Lower leg skin (tissue), 4 donors: ENCODE results near the gene AEBP1. TPM values are rescaled to one million over a fixed set of nuclear protein-coding genes. Genes with fewer than 3 reads are reported as not detected.

Source experiments
- DNase-seq, 2 donors: peaks; one replicate each; pipeline ENCODE4 v3.0.0-alpha.2; 2019; ENCODE audit warnings: low spot score in 2 of 2
- H3K4me3 ChIP-seq: fragments of 200-600 bp; sonication (generic); 2 replicates; pipeline ENCODE4 v1.5.1; 2017; ENCODE audit warnings: mild to moderate bottlenecking, low read depth; ENCODE audit not compliant: poor library complexity, severe bottlenecking
- CTCF ChIP-seq, 3 donors: fragments of 450-650 bp; IDR thresholded peaks; one replicate each; pipeline ENCODE4 v1.5.1; 2016; ENCODE audit warnings: antibody characterized with exemption in 3 of 3, mild to moderate bottlenecking in 3 of 3, moderate library complexity in 2 of 3
- POLR2A ChIP-seq, 2 donors: fragments of 450-650 bp; IDR thresholded peaks; one replicate each; pipeline ENCODE4 v1.6.1; 2016 to 2017; ENCODE audit warnings: antibody characterized with exemption in 2 of 2, mild to moderate bottlenecking in 1 of 2, moderate library complexity in 1 of 2
- WGBS, 2 donors: methylation state at CpG; one replicate each; pipeline ENCODE4 v1.1.5; 2018; 5-methylcytosine and 5-hydroxymethylcytosine counted together
- intact Hi-C: fragments of 100-400 bp; cut with DNase I; formaldehyde crosslinking; loops from one replicate; pipeline ENCODE4 v1.15.0; 2023; ENCODE audit warnings: low total_unique reads
- total RNA-seq, 4 donors: library from RNA; depleted of rRNA; stranded (reverse); fragments of >200 nt; gene quantifications; one replicate each; pipeline ENCODE4 v1.1.0, GENCODE V29; 2016

Gene AEBP1
- total RNA-seq, 4 donors from 2014 or later = 52.6 to 134 (median 54.6) TPM

DNA sequence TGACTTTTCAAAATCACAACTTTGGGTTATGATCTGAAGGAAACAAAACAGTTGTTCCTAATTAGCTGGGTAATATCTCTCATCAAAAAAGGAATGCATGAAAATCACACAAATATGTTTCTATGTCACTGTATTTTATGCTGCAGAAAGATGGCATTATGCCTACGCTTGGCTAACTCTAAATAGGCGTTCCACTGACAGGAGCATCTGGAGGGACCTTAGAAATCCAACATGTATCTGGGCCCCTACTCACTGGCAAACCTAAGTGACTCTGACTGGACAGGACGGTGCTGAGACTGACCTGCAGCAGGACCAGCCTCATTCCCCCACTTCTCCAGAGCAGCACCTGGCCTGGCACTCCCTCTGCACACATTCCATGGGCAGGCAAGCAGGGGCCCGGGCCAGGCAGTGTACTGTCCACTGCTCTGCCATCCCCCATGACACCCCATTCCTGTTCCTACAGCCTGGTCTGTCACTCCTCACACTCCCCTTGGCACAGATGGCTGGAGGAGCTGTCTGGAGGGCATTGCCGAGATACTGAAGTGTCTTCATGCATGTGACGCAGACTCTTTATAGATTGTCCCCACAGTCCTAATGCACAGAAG lies 39.6 kb downstream of the AEBP1 start:
- peak in 1 of 2 donors; percentile 60 for DNase-seq
- TF ChIP-seq CTCF (IDR thresholded peaks at IDR 0.05) = no peak
- TF ChIP-seq POLR2A (IDR thresholded peaks at IDR 0.05) = no peak
- no peak overlapping the region for H3K4me3 ChIP-seq
- intact Hi-C loops = no loop called here
- 68 to 74% methylated on average over 6 of the region's 6 CpGs for WGBS, 2 donors

- no peak for TF ChIP-seq POLR2A (IDR thresholded peaks at IDR 0.05)
- TF ChIP-seq CTCF (IDR thresholded peaks at IDR 0.05) = no peak
- intact Hi-C loops = no loop called here
- peak in 1 of 2 donors; percentile 78 for DNase-seq
- H3K4me3 ChIP-seq = no peak overlapping the region
- 86 to 91% methylated on average over 6 of the region's 6 CpGs for WGBS, 2 donors
Measured at GRCh38 chr7:44144426-44144967, 40.4 kb downstream of the AEBP1 start.

- 79 to 81% methylated on average over 29 to 31 of the region's 31 CpGs for WGBS, 2 donors
- peak in 1 of 2 donors; percentile 82 for DNase-seq
- TF ChIP-seq POLR2A (IDR thresholded peaks at IDR 0.05) (no peak), CTCF (IDR thresholded peaks at IDR 0.05) (no peak)
- no peak overlapping the region for H3K4me3 ChIP-seq
- intact Hi-C loops = no loop called here
Measured at GRCh38 chr7:44144968-44145478, 40.9 kb downstream of the AEBP1 start.

DNA sequence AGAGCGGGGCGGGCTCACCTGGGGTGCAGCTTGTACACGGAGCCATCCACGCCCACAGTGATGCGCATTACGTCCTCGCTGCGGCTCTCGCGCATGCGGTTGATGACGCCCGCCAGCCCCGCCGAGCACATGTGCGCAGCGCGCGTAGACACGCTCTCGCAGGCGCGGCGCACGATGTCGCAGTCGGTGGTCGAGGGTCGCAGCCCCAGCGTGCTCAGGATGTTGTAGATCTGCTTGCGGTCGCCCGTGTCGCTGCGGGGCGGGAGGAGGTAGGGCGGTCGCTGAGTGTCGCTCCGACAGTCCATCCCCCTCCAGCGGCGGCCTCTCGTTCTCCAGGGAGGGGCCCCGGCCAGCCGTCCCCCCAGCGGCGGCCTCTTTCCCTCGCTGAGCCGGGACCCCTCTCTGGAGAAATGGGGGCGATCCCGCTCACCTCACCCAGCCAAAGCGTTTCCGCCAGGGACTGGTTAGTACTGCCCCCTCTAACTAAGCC lies 41.4 kb downstream of the AEBP1 start:
- TF ChIP-seq POLR2A (IDR thresholded peaks at IDR 0.05) (no peak), CTCF (IDR thresholded peaks at IDR 0.05) (no peak)
- peak in 1 of 2 donors; percentile 78 for DNase-seq
- intact Hi-C loops = no loop called here
- H3K4me3 ChIP-seq = no peak overlapping the region
- WGBS, 2 donors = 14 to 20% methylated on average over 28 to 47 of the region's 53 CpGs

GRCh38 chr7:44145969-44146911 lies 42.1 kb downstream of the AEBP1 start:
- peak; percentile 53 to 94 for DNase-seq
- TF ChIP-seq CTCF (IDR thresholded peaks at IDR 0.05) (no peak), POLR2A (IDR thresholded peaks at IDR 0.05) (no peak)
- H3K4me3 ChIP-seq = no peak overlapping the region
- 11 to 18% methylated on average over 54 to 55 of the region's 65 CpGs for WGBS, 2 donors
- intact Hi-C loops = no loop called here
